Adrenal gland (tissue), 12 donors: Measurements from ENCODE around the gene PMEPA1. TPM values are rescaled to one million over a fixed set of nuclear protein-coding genes. Genes with fewer than 3 reads are reported as not detected.

Experiments
- DNase-seq, 7 donors: peaks; one replicate each; pipeline ENCODE4 v3.0.0-alpha.2; 2019 to 2020
- H3K27ac ChIP-seq, 5 donors: fragments of 200-600 bp; sonication (generic) in 4 of 5; 1 replicate in 3 of 5; 2 replicates in 2 of 5; pipeline versions ENCODE4 v1.5.1 to v1.8.0; 2016 to 2020; ENCODE audit warnings: mild to moderate bottlenecking in 1 of 5
- H3K27me3 ChIP-seq: fragments of 200-600 bp; 2 replicates; pipeline ENCODE4 v1.8.0; 2021
- H3K36me3 ChIP-seq, 2 donors: fragments of 200-600 bp; replicated peaks in 1 of 2; 1 replicate in 1 of 2; 2 replicates in 1 of 2; pipeline versions ENCODE4 v1.5.1 to v1.8.0; 2018 to 2022
- H3K4me1 ChIP-seq, 2 donors: fragments of 200-600 bp; replicated peaks in 1 of 2; 1 replicate in 1 of 2; 2 replicates in 1 of 2; pipeline versions ENCODE4 v1.5.1 to v1.8.0; 2018 to 2021
- H3K4me3 ChIP-seq, 4 donors: fragments of 200-600 bp; sonication (generic) in 3 of 4; one replicate each; pipeline ENCODE4 v1.5.1; 2016 to 2018
- H3K9me3 ChIP-seq, 3 donors: fragments of 200-600 bp; sonication (generic) in 1 of 3; replicated peaks in 1 of 3; 1 replicate in 2 of 3; 2 replicates in 1 of 3; pipeline versions ENCODE4 v1.5.1 to v1.8.0; 2016 to 2021
- POLR2A ChIP-seq, 2 donors: fragments of 450-650 bp; IDR thresholded peaks; one replicate each; pipeline ENCODE4 v1.6.1; 2017; ENCODE audit warnings: antibody characterized with exemption in 2 of 2, mild to moderate bottlenecking in 2 of 2, moderate library complexity in 1 of 2
- WGBS, 4 donors: extraction: QIAGEN DNeasy Blood & Tissue Kit in 2 of 4; methylation state at CpG; one replicate each; pipeline versions ENCODE4 v1.1.5 to v1.1.7; 2013 to 2017; 5-methylcytosine and 5-hydroxymethylcytosine counted together
- intact Hi-C, 2 donors: fragments of 100-400 bp; cut with DNase I; formaldehyde crosslinking; loops; one replicate each; pipeline versions ENCODE4 v1.14.1 to v1.15.0; 2022 to 2023
- polyA plus RNA-seq, 3 donors: library from polyadenylated mRNA; stranded (reverse); fragments of 200-250 nt in 2 of 3; fragments of 350-450 nt in 1 of 3; fragmentation: Illumina TruSeq in 1 of 3; extraction: RNeasy Lipid Tissue Mini Kit (QIAGEN cat#74804) in 1 of 3; gene quantifications; one replicate each; pipeline ENCODE4 v1.2.3, GENCODE V29; 2013 to 2014
- total RNA-seq, 9 donors: library from RNA; depleted of rRNA in 4 of 9; stranded (reverse); fragments of >200 nt in 4 of 9; fragments of 120-200 nt in 1 of 9; fragmentation: NEBNext Ultra II Directional in 1 of 9; extraction: Animal tissue kit (Norgen Biotek cat#: 25700) in 1 of 9; gene quantifications; one replicate each; pipeline versions ENCODE4 v1.1.0 to v1.2.4, GENCODE V29; 2013 to 2023
- TF ChIP-seq, protein P1 (sequence below), 6 experiments: fragments of 450-650 bp in 4 of 6; fragments of 200-600 bp in 2 of 6; sonication (generic) in 1 of 6; IDR thresholded peaks; 1 replicate in 5 of 6; 2 replicates in 1 of 6; pipeline versions ENCODE4 v1.5.1 to v1.8.0; 2016 to 2021; ENCODE audit warnings: antibody characterized with exemption in 6 of 6, mild to moderate bottlenecking in 2 of 6, moderate library complexity in 1 of 6
- donor health status: healthy with polysubstance abuse.
- donor health status: Bipolar disorder and iron deficiency.
- donor health status: DM: yes; HTN: yes; CAD: no.
- donor health status: DM: no; HTN: no; CAD: no.
- donor health status: DM: no; HTN: no; CAD: no.
- donor health status: DM: yes; HTN: yes; CAD: no.

Gene PMEPA1
- total and polyA plus RNA-seq, 12 donors: 1.2 to 36.0 (median 10.0) TPM

DNA sequence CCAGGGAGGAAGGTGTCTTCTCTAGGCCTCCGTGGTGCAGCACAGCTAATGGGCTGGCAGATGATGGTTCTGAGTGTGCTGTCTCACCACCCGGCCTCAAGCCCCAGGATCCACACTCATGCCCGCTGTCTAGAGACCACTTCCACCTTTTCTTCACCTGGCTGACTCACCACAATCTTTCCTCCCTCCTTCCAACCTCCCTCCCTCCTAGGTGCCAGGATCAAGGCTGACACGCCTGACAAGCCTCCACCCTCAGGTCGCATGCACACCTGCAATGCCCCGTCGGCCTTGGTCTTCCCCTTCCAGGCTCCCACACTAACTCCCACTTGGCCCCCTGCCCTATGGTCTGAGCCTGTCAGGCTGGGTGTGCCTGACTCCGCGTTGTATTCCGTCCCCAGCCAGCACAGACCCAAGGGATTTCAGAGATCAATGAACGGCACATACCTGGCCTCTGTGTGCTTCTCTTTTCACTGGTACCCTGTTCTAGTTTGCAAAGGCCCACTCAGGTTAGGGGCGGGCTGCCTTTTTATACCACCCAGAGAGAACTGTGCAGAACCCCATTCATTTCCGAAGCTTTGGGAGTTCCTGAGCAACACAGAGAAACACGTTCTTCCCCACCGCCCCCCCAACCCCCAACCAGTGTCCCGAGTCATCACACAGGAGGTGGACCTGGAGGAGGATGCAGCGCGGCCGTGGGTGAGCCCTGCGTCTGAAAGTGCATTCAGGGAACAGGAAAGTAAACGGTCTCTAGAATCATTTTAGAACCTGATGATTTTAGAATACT is 39.3 kb downstream of the PMEPA1 start:
- H3K4me3 ChIP-seq: no peak overlapping the region
- H3K4me1 ChIP-seq: peaks cover 0 to 13% of the 10 kb centered on the region in 2 donors
- no peaks in the 10 kb centered on the region for H3K36me3 ChIP-seq
- DNase-seq: no peak
- TF ChIP-seq, protein P1, sequence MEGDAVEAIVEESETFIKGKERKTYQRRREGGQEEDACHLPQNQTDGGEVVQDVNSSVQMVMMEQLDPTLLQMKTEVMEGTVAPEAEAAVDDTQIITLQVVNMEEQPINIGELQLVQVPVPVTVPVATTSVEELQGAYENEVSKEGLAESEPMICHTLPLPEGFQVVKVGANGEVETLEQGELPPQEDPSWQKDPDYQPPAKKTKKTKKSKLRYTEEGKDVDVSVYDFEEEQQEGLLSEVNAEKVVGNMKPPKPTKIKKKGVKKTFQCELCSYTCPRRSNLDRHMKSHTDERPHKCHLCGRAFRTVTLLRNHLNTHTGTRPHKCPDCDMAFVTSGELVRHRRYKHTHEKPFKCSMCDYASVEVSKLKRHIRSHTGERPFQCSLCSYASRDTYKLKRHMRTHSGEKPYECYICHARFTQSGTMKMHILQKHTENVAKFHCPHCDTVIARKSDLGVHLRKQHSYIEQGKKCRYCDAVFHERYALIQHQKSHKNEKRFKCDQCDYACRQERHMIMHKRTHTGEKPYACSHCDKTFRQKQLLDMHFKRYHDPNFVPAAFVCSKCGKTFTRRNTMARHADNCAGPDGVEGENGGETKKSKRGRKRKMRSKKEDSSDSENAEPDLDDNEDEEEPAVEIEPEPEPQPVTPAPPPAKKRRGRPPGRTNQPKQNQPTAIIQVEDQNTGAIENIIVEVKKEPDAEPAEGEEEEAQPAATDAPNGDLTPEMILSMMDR (IDR thresholded peaks at IDR 0.05): no peak
- no peak for TF ChIP-seq POLR2A (IDR thresholded peaks at IDR 0.05)
- no peak overlapping the region for H3K27ac ChIP-seq
- no peaks in the 10 kb centered on the region for H3K27me3 ChIP-seq
- intact Hi-C loops: no loop called here
- 80 to 86% (median 83%) methylated on average over 19 to 21 of the region's 21 CpGs for WGBS, 4 donors
- H3K9me3 ChIP-seq: no peaks in the 10 kb centered on the region

DNA sequence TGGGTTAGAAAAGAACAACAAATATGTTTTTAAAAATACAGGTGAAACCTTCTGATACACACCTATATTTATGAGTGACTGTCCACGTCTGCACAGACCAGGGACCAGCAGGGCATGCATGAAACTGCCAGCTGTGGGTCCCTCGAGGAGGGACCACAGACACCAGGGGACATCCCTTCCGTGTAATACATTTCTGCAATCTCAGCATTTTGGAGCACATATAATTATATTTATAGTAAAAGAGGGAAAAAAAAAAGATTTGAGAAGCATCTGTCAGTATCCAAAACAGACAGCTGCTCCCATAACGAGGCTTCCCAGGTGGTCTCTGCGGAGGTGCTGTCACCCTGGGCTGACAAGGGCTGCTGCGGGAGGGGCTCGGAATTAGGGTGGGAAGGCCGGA is 40.2 kb downstream of the PMEPA1 start:
- Histone ChIP-seq H3K36me3 (no peaks in the 10 kb centered on the region), H3K27me3 (no peaks in the 10 kb centered on the region), H3K4me1 (peaks cover 0 to 8% of the 10 kb centered on the region in 2 donors), H3K4me3 (no peak overlapping the region), H3K27ac (no peak overlapping the region), H3K9me3 (no peaks in the 10 kb centered on the region)
- WGBS, 4 donors: 77 to 89% (median 88%) methylated on average over 8 of the region's 8 CpGs
- TF ChIP-seq POLR2A (IDR thresholded peaks at IDR 0.05): no peak
- TF ChIP-seq, protein P1 (IDR thresholded peaks at IDR 0.05): no peak
- DNase-seq: no peak
- intact Hi-C loops: no loop called here

DNA sequence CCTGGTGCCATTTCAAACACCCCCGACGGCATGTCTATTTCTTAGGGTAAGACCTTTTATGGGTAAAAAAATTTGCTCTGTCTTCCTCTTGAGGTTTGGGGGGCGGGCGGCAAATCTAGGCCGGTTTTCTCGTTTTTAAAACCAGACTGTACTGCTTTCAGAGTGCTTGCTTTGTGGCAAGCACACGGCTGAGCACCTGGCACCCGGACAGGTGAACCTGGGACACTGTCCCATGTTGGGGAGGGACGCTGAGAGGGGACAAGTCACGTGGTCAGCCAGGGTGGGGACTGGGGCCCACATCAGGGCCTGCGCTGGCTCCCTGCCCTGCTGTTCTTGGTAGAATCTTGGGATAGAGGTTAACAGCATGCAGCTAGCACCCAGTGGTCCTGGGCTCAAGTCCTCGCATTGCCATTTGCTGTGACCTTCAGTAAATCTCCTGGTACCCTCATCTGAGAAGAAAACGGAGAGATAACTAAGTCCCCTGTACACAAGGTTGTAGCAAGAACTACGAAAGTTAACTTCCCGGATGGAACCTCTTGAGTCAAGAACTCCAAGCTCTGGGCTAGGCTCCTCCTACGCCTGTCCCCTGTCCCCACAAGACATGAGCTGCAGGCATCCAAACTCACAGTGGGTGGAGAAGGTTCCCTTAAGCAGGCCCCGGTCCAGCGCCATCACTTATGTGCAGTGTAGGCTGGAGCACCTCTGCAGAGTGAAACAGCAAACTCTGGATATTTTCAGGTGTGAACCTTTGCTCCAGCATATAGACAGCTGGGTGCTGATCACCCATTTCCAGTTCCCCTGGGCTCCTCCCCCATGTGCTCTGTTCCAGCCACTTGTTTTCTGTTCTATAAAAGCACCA is 41.7 kb downstream of the PMEPA1 start:
- no peaks in the 10 kb centered on the region for H3K36me3 ChIP-seq
- no peaks in the 10 kb centered on the region for H3K27me3 ChIP-seq
- no peak overlapping the region for H3K27ac ChIP-seq
- intact Hi-C loops: no loop called here
- TF ChIP-seq POLR2A (IDR thresholded peaks at IDR 0.05): no peak
- TF ChIP-seq, protein P1 (IDR thresholded peaks at IDR 0.05): no peak
- H3K4me1 ChIP-seq: peaks cover 0 to 8% of the 10 kb centered on the region in 2 donors
- H3K4me3 ChIP-seq: no peak overlapping the region
- no peaks in the 10 kb centered on the region for H3K9me3 ChIP-seq
- no peak for DNase-seq
- WGBS, 4 donors: 82 to 85% (median 83%) methylated on average over 13 to 18 of the region's 18 CpGs

DNA sequence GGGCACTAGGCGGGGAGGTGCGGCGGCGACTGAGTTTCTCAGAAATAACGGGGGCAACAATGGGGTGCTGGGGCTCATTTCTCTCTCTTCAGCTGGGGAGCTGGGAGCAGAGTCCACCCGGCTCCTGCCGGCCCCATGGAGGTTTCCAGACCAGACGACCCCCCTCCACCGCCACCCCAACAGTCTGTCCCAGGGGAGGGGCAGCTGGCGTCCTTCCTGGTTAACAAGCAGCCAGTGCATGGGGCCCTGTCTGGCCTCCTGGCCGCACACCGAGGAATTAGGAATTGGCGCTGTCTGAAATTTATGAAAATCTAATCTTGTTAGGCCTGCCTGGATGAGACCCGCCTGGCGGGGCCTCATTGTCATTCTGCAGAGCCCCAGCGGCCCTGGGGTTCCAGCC is 42.4 kb downstream of the PMEPA1 start:
- Histone ChIP-seq H3K4me1 (peaks cover 0 to 1% of the 10 kb centered on the region in 2 donors), H3K27ac (no peak overlapping the region), H3K27me3 (no peaks in the 10 kb centered on the region), H3K9me3 (no peaks in the 10 kb centered on the region), H3K4me3 (no peak overlapping the region), H3K36me3 (no peaks in the 10 kb centered on the region)
- no peak for TF ChIP-seq POLR2A (IDR thresholded peaks at IDR 0.05)
- TF ChIP-seq, protein P1 (IDR thresholded peaks at IDR 0.05): no peak
- intact Hi-C loops: no loop called here
- DNase-seq: no peak
- 82 to 94% (median 87%) methylated on average over 9 to 16 of the region's 16 CpGs for WGBS, 4 donors
